CD4-positive, alpha-beta memory T cell (primary cell): Measurements from ENCODE around the gene ACTG1. TPM values are rescaled to one million over a fixed set of nuclear protein-coding genes. Genes with fewer than 3 reads are reported as not detected.
A peak's percentile ranks its signal among the peaks of the same experiment; 100 is the strongest.

Experiments
- CTCF ChIA-PET: fragments of 350-600 bp; sonication (Branson Sonifier 250); formaldehyde crosslinking; loops from one replicate; lab custom pipeline; 2021; ENCODE audit warnings: inconsistent platforms; ENCODE audit not compliant: partially characterized antibody; lab: Charles Lee
- POLR2A ChIA-PET: fragments of 350-600 bp; sonication (Branson Sonifier 250); formaldehyde crosslinking; loops from one replicate; lab custom pipeline; 2021; ENCODE audit not compliant: partially characterized antibody; lab: Charles Lee
- DNase-seq, 5 donors: peaks; one replicate each; pipeline versions ENCODE4 v3.0.0 to v3.0.0-alpha.2; 2020 to 2022; ENCODE audit warnings: mixed read lengths in 1 of 5
- H3K27ac ChIP-seq: one replicate; pipeline ENCODE4 v1.7.0; 2013; ENCODE audit warnings: low read depth, low read length
- H3K27me3 ChIP-seq: 2 replicates; pipeline ENCODE4 v1.7.0; 2013; ENCODE audit warnings: mild to moderate bottlenecking, low read length, moderate library complexity; ENCODE audit not compliant: insufficient read depth
- H3K36me3 ChIP-seq: 2 replicates; pipeline ENCODE4 v1.7.0; 2013; ENCODE audit warnings: mild to moderate bottlenecking, low read length, moderate library complexity; ENCODE audit not compliant: insufficient read depth
- H3K4me1 ChIP-seq: 2 replicates; pipeline ENCODE4 v1.7.0; 2013; ENCODE audit warnings: mild to moderate bottlenecking, low read length, moderate library complexity; ENCODE audit not compliant: insufficient read depth
- H3K4me3 ChIP-seq, 2 donors: one replicate each; pipeline ENCODE4 v1.7.0; 2013; ENCODE audit warnings: low read length in 2 of 2, mild to moderate bottlenecking in 1 of 2
- H3K9me3 ChIP-seq, 2 donors: one replicate each; pipeline ENCODE4 v1.7.0; 2013; ENCODE audit warnings: low read length in 2 of 2, control low read depth in 1 of 2; ENCODE audit not compliant: control insufficient read depth in 1 of 2
- H3K27ac Mint-ChIP-seq, 7 donors: one replicate each; pipeline ENCODE4 v1.8.0; 2020 to 2021; ENCODE audit warnings: mixed read lengths in 7 of 7, mild to moderate bottlenecking in 6 of 7, inconsistent platforms in 3 of 7, moderate library complexity in 3 of 7
- H3K27me3 Mint-ChIP-seq, 2 donors: one replicate each; pipeline ENCODE4 v1.8.0; 2020 to 2021; ENCODE audit warnings: mixed read lengths in 2 of 2
- H3K36me3 Mint-ChIP-seq, 2 donors: one replicate each; pipeline ENCODE4 v1.8.0; 2020 to 2021; ENCODE audit warnings: mixed read lengths in 2 of 2, inconsistent platforms in 1 of 2, mild to moderate bottlenecking in 1 of 2
- H3K4me1 Mint-ChIP-seq, 4 donors: one replicate each; pipeline ENCODE4 v1.8.0; 2020 to 2021; ENCODE audit warnings: mixed read lengths in 4 of 4, mild to moderate bottlenecking in 1 of 4
- H3K4me3 Mint-ChIP-seq, 8 donors: one replicate each; pipeline ENCODE4 v1.8.0; 2020 to 2021; ENCODE audit warnings: mixed read lengths in 8 of 8, mild to moderate bottlenecking in 7 of 8, moderate library complexity in 6 of 8, inconsistent platforms in 3 of 8
- H3K9me3 Mint-ChIP-seq, 8 donors: one replicate each; pipeline ENCODE4 v1.8.0; 2020 to 2021; ENCODE audit warnings: mixed read lengths in 8 of 8, mild to moderate bottlenecking in 5 of 8, inconsistent platforms in 3 of 8, moderate library complexity in 1 of 8
- intact Hi-C: fragments of 100-400 bp; cut with micrococcal nuclease; formaldehyde crosslinking; loops from one replicate; pipeline ENCODE4 v1.15.1; 2023
- polyA plus RNA-seq, 2 donors: library from polyadenylated mRNA; unstranded; fragments of 300-500 nt; fragmentation: Illumina TruSeq; gene quantifications; one replicate each; pipeline ENCODE4 v1.2.3, GENCODE V29; 2021
- total RNA-seq, 2 experiments: library from RNA; stranded (reverse); gene quantifications; one replicate each; pipeline ENCODE4 v1.2.3, GENCODE V29; 2021

Gene ACTG1
- total and polyA plus RNA-seq, 4 experiments from 2014 or later, result 1,031 to 1,651 (median 1,188) TPM

DNA sequence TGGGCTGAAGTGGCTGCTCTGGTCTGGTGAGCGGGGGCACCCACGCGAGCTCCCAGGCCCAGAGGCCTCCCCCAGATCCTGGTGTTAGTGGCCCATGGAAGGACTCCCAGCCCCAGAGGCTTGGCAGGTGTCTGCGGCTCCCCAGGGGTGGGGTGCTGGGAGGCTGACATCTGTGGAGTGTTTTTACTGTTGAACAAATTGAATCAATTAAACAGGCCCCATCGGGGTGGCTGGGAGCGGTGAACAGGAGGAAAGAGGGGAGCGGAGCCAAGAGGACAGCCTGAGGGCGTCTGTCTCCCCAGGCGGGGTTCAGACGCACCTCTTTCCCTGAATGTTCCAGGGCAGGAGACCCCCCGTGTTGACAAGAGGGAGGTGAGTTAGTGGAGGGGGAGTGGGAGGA is 29.9 kb downstream of the ACTG1 start:
- Mint-ChIP-seq H3K36me3 (no peaks in the 10 kb centered on the region), H3K9me3 (peaks cover 0 to 2% (median 0%) of the 10 kb centered on the region in 8 donors), H3K4me3 (peak overlapping the region in 4 of 8 donors; percentile 48 to 83 (median 60)), H3K27me3 (peaks cover 13 to 26% of the 10 kb centered on the region in 2 donors), H3K4me1 (peaks cover 2 to 24% (median 7%) of the 10 kb centered on the region in 4 donors), H3K27ac (peak overlapping the region in 1 of 7 donors; percentile 75)
- Histone ChIP-seq H3K36me3 (no peaks in the 10 kb centered on the region), H3K27ac (no peak overlapping the region), H3K9me3 (no peaks in the 10 kb centered on the region), H3K27me3 (peaks cover 22% of the 10 kb centered on the region), H3K4me1 (peaks cover 24% of the 10 kb centered on the region), H3K4me3 (no peak overlapping the region)
- intact Hi-C loops, result loop anchor here (10.0 kb wide), 1 partner anchor 88 kb away; the partner anchor contains the start of gene BAHCC1
- ChIA-PET CTCF (no interaction called here), POLR2A (interaction anchor here (0.9 to 1.7 kb wide), 4 partner anchors 25 to 191 kb away, joined by 3 to 5 read pairs (median 4); partner anchors contain the start of genes ACTG1 and FAAP100)
- DNase-seq, result no peak

GRCh38 chr17:81481815-81482505 is 30.6 kb downstream of the ACTG1 start:
- H3K4me3 ChIP-seq, result no peak overlapping the region
- peaks cover 0 to 2% (median 0%) of the 10 kb centered on the region in 8 donors for H3K9me3 Mint-ChIP-seq
- peak overlapping the region; percentile 29 to 83 (median 62) for H3K4me3 Mint-ChIP-seq
- peaks cover 19% of the 10 kb centered on the region for H3K4me1 ChIP-seq
- H3K9me3 ChIP-seq, result no peaks in the 10 kb centered on the region
- H3K27ac Mint-ChIP-seq, result peak overlapping the region in 3 of 7 donors; percentile 31 to 75 (median 37)
- POLR2A ChIA-PET, result interaction anchor here (1.3 to 1.7 kb wide), 3 partner anchors 30 to 190 kb away, joined by 3 to 5 read pairs (median 4); partner anchors contain the start of genes ACTG1 and FAAP100
- no peaks in the 10 kb centered on the region for H3K36me3 Mint-ChIP-seq
- H3K4me1 Mint-ChIP-seq, result peaks cover 2 to 24% (median 7%) of the 10 kb centered on the region in 4 donors
- H3K36me3 ChIP-seq, result no peaks in the 10 kb centered on the region
- H3K27me3 ChIP-seq, result peaks cover 22% of the 10 kb centered on the region
- peak in 1 of 5 donors; percentile 22 for DNase-seq
- intact Hi-C loops, result loop anchor here (10.0 kb wide), 1 partner anchor 87 kb away; the partner anchor contains the start of gene BAHCC1
- CTCF ChIA-PET, result interaction anchor here (1.3 kb wide), 1 partner anchor 229 kb away, joined by 8 read pairs; no protein-coding TSS in a partner anchor
- no peak overlapping the region for H3K27ac ChIP-seq
- peaks cover 13 to 28% of the 10 kb centered on the region in 2 donors for H3K27me3 Mint-ChIP-seq

DNA sequence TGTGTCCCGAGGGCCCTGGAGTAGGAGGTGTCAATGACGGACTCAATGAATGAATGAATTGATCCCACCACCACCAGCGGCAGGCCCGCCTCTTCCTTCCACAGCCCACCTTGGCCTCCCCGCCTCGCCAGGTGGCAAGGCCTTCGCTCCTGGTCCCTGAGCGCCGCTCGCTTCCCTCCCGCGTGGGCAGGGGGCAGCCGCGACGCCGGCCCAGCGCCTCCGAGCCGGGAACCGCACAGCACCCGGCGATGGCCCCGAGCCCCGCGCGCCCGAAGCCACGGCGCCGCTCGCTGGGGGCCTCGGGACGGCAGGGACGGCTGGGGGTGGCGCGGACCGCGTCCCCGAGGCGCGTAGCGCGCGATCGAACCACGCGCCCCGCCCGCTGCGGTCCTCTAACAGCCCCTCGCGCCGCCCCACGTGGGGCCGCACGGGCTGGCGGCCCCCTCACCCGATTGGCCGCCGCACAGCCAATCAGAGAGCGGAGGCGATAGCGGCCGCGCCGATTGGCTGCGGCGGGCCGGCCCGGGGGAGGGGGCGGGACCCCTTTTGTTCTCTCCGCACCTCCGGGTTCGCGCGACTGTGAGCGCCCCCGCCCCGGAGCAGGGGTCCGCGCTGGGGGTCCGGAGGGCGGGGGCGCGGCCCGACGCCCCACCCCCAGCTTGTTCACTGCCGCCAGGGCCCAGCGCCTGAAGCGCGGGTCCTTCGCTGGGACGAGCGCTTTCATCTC is 31.4 kb downstream of the ACTG1 start:
- peak overlapping the region; percentile 29 to 83 (median 62) for H3K4me3 Mint-ChIP-seq
- no peaks in the 10 kb centered on the region for H3K9me3 ChIP-seq
- H3K9me3 Mint-ChIP-seq, result peaks cover 0 to 3% (median 0%) of the 10 kb centered on the region in 8 donors
- H3K27me3 ChIP-seq, result peaks cover 22% of the 10 kb centered on the region
- no peaks in the 10 kb centered on the region for H3K36me3 Mint-ChIP-seq
- no peaks in the 10 kb centered on the region for H3K36me3 ChIP-seq
- peaks cover 2 to 22% (median 7%) of the 10 kb centered on the region in 4 donors for H3K4me1 Mint-ChIP-seq
- intact Hi-C loops, result loop anchor here (10.0 kb wide), 1 partner anchor 86 kb away; the partner anchor contains the start of gene BAHCC1
- no peak overlapping the region for H3K27ac Mint-ChIP-seq
- DNase-seq, result peak; percentile 43 to 62 (median 56)
- no peak overlapping the region for H3K4me3 ChIP-seq
- H3K27me3 Mint-ChIP-seq, result peaks cover 13 to 29% of the 10 kb centered on the region in 2 donors
- POLR2A ChIA-PET, result interaction anchor here (1.6 kb wide), 1 partner anchor 31 kb away, joined by 5 read pairs; the partner anchor contains the start of gene ACTG1
- CTCF ChIA-PET, result interaction anchor here (1.3 kb wide), 1 partner anchor 228 kb away, joined by 8 read pairs; no protein-coding TSS in a partner anchor
- no peak overlapping the region for H3K27ac ChIP-seq
- peaks cover 19% of the 10 kb centered on the region for H3K4me1 ChIP-seq

DNA sequence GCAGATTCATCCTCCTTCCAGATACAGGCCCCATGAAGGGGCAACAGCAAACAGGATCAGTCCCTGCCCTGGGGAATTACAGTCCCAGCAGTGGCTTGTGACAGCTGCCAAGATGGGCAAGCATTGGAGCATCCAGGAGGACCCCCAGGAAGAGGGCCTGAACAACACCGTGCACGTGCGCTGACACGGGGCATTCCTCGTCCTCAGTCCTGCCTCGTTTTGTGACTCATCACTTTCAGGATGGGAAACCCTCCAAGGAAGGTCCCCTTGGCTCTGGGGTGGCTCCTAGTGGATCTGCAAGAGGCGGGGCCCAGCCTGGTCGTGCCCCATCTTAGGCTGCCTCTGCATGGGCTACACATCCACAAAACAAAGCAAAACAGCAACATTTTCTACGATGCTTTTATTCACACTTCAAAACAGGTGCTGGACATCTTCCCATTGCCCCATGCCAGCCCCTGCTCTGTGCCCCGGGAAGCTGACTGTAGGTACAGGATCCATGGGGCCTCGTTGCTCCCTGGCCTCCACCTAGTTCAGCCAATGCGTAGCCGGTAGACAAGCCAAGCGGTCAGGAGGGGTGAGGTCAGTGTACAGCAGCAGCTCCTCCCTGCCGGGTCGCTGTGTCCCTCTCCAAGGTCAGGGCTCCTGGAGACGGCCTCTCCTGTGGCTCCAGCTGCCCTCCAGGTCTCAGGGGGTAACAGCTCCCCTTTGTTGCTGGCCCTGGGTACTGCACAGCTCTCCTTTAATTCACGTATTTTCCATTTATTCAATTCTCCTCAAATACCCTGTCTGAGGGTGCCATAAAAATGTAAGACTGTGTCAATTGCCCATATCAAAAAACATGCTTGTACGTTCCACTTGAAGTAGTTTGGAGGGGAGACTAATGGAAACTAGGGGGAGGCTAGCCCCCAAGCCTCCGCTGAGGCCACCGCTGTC is 32.2 kb downstream of the ACTG1 start:
- CTCF ChIA-PET, result no interaction called here
- H3K9me3 Mint-ChIP-seq, result peaks cover 0 to 5% (median 0%) of the 10 kb centered on the region in 8 donors
- no peaks in the 10 kb centered on the region for H3K9me3 ChIP-seq
- no peak overlapping the region for H3K4me3 ChIP-seq
- peaks cover 19% of the 10 kb centered on the region for H3K4me1 ChIP-seq
- peak in 1 of 5 donors; percentile 14 for DNase-seq
- H3K27ac ChIP-seq, result no peak overlapping the region
- POLR2A ChIA-PET, result no interaction called here
- intact Hi-C loops, result loop anchor here (10.0 kb wide), 1 partner anchor 86 kb away; the partner anchor contains the start of gene BAHCC1
- H3K27me3 ChIP-seq, result peaks cover 22% of the 10 kb centered on the region
- peaks cover 13 to 25% of the 10 kb centered on the region in 2 donors for H3K27me3 Mint-ChIP-seq
- H3K36me3 ChIP-seq, result no peaks in the 10 kb centered on the region
- no peaks in the 10 kb centered on the region for H3K36me3 Mint-ChIP-seq
- H3K27ac Mint-ChIP-seq, result peak overlapping the region in 1 of 7 donors; percentile 8
- peak overlapping the region in 5 of 8 donors; percentile 7 to 57 (median 31) for H3K4me3 Mint-ChIP-seq
- peaks cover 2 to 18% (median 7%) of the 10 kb centered on the region in 4 donors for H3K4me1 Mint-ChIP-seq

GRCh38 chr17:81479175-81480071 is 33.2 kb downstream of the ACTG1 start:
- Histone ChIP-seq H3K27ac (no peak overlapping the region), H3K9me3 (no peaks in the 10 kb centered on the region), H3K4me1 (peaks cover 14% of the 10 kb centered on the region), H3K4me3 (no peak overlapping the region), H3K27me3 (peaks cover 22% of the 10 kb centered on the region), H3K36me3 (no peaks in the 10 kb centered on the region)
- H3K9me3 Mint-ChIP-seq, result peaks cover 0 to 5% (median 0%) of the 10 kb centered on the region in 8 donors
- ChIA-PET POLR2A (interaction anchor here (0.9 kb wide), 1 partner anchor 9 kb away, joined by 3 read pairs; no protein-coding TSS in a partner anchor), CTCF (no interaction called here)
- intact Hi-C loops, result loop anchor here (10.0 kb wide), 1 partner anchor 85 kb away; the partner anchor contains the start of gene BAHCC1
- no peak overlapping the region for H3K4me3 Mint-ChIP-seq
- peaks cover 13 to 25% of the 10 kb centered on the region in 2 donors for H3K27me3 Mint-ChIP-seq
- no peak overlapping the region for H3K27ac Mint-ChIP-seq
- DNase-seq, result peak in 1 of 5 donors; percentile 22
- peaks cover 2 to 18% (median 7%) of the 10 kb centered on the region in 4 donors for H3K4me1 Mint-ChIP-seq
- H3K36me3 Mint-ChIP-seq, result no peaks in the 10 kb centered on the region
